ENCODE results near the gene SLC1A3. TPM values are rescaled to one million over a fixed set of nuclear protein-coding genes. Genes with fewer than 3 reads are reported as not detected.
"Not testable (repeated sequence)": the region's sequence is repeated elsewhere in the genome, so short reads cannot be mapped to it uniquely, and the experiment has no call there.

Gene SLC1A3
- total RNA-seq, 1 donor from 2014 or later, result 4.0 TPM

DNA sequence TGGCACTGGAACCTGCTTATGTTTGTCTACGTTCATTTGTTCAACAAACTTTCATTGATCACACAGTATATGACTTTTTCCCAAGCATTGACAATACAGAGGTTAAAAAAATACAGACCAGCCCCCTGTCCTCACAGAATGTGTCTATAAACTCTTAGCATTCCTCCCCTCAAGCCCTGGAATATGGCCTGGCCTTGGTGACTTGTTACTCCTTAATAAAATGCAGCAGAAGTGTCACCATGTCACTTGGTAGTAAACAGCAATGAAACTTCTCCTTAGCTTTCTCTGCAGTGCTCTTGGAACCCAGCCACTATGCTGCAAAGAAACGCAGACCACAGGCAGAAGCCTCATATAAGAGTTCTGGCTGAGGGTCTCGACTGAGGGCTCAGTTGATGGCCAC, 19.1 kb upstream of the SLC1A3 start:
- Mint-ChIP-seq H3K4me1 (ENCODE audit: unreplicated experiment) (no peaks in the 10 kb centered on the region), H3K27ac (ENCODE audit: unreplicated experiment) (no peak overlapping the region)

DNA sequence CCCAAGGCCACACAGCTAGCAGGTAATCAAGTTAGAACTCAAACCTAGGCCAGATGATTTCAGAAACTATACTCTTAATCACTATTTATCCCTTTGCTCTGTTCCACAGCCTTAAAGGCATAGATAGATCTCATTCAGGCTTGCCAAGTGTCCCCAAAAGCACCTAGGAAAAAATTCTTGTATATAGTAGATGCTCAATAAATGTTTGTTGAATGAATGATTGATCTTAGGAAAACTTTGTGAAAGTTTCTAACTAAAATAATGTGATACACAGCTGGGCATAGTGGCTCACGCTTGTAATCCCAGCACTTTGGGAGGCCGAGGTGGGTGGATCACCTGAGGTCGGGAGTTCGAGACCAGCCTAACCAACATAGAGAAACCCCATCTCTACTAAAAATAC, 16.7 kb upstream of the SLC1A3 start:
- not testable (repeated sequence) for H3K4me3 Mint-ChIP-seq (ENCODE audit: unreplicated experiment); H3K36me3 Mint-ChIP-seq (ENCODE audit: low read depth, unreplicated experiment)

More for the DNA sequence above, 19.1 kb upstream of the SLC1A3 start:
- Mint-ChIP-seq H3K36me3 (ENCODE audit: low read depth, unreplicated experiment) (no peaks in the 10 kb centered on the region), H3K4me3 (ENCODE audit: unreplicated experiment) (no peak overlapping the region), H3K27me3 (ENCODE audit: unreplicated experiment) (peaks cover 2% of the 10 kb centered on the region), H3K9me3 (ENCODE audit: unreplicated experiment) (no peaks in the 10 kb centered on the region)
- TF ChIP-seq, protein P1, sequence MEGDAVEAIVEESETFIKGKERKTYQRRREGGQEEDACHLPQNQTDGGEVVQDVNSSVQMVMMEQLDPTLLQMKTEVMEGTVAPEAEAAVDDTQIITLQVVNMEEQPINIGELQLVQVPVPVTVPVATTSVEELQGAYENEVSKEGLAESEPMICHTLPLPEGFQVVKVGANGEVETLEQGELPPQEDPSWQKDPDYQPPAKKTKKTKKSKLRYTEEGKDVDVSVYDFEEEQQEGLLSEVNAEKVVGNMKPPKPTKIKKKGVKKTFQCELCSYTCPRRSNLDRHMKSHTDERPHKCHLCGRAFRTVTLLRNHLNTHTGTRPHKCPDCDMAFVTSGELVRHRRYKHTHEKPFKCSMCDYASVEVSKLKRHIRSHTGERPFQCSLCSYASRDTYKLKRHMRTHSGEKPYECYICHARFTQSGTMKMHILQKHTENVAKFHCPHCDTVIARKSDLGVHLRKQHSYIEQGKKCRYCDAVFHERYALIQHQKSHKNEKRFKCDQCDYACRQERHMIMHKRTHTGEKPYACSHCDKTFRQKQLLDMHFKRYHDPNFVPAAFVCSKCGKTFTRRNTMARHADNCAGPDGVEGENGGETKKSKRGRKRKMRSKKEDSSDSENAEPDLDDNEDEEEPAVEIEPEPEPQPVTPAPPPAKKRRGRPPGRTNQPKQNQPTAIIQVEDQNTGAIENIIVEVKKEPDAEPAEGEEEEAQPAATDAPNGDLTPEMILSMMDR (IDR thresholded peaks at IDR 0.05; ENCODE audit: unreplicated experiment), result no peak
- no peak for DNase-seq (ENCODE audit: low spot score)

DNA sequence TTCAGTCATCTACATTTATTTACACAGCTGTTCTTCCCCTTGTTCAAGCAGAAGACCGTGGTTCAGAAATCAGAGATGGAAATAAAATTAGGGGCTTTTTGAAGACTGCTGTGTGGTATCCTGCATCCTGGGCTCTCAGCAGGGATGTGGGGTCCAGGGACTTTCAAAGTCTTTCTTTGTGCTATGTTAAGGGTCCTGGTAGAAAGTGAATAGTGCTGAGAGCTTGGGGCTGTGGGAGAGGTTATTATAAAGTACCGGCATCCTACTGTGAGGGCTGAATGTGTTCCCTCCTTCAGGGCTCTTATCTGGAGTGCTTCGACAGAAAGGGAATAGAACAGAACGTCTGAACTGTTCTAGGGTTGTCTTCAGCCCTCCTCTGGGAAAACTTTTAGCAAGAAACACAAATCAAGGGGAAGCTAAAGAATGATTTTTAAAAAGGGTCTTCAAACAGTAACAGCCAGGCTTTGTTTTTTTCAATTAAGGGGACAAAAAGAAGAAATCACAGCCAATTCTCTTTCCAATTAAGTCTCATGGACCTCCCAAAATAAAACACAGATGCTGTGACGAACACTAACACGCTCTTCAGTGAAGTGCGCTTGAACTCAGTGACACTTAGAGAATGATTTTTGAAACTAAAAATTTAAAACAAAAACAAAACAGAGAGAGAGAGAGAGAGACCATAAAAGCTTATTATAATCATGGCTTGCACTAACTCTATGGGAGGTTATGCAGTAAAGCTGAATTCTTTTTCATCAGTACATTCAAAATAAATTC, 15.7 kb upstream of the SLC1A3 start:
- DNase-seq (ENCODE audit: low spot score), result no peak
- Mint-ChIP-seq H3K4me1 (ENCODE audit: unreplicated experiment) (no peaks in the 10 kb centered on the region), H3K27ac (ENCODE audit: unreplicated experiment) (no peak overlapping the region), H3K36me3 (ENCODE audit: low read depth, unreplicated experiment) (no peaks in the 10 kb centered on the region), H3K9me3 (ENCODE audit: unreplicated experiment) (no peaks in the 10 kb centered on the region), H3K27me3 (ENCODE audit: unreplicated experiment) (no peaks in the 10 kb centered on the region), H3K4me3 (ENCODE audit: unreplicated experiment) (no peak overlapping the region)
- TF ChIP-seq, protein P1 (IDR thresholded peaks at IDR 0.05; ENCODE audit: unreplicated experiment), result no peak

More for the DNA sequence above, 16.7 kb upstream of the SLC1A3 start:
- not testable (repeated sequence) for H3K27ac Mint-ChIP-seq (ENCODE audit: unreplicated experiment); H3K9me3 Mint-ChIP-seq (ENCODE audit: unreplicated experiment); DNase-seq (ENCODE audit: low spot score); H3K27me3 Mint-ChIP-seq (ENCODE audit: unreplicated experiment); H3K4me1 Mint-ChIP-seq (ENCODE audit: unreplicated experiment)

DNA sequence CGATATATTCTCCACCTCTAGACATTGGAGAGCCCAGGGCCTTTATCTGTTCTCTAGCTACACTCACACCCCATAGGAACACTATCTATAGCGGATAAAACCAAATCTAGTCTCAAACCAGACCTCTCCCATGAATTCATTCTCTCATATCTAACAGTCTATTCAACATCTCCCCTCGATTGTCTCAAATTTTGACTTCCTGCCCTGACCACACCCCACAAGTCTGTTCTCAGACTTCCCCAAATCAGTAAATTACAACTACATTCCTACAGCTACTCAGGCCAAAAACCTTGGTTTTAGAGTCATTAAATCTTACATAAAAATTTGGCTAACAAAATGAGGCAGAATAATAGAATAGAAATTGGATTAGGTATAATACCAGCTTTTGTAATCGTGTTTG, 12.5 kb upstream of the SLC1A3 start:
- Mint-ChIP-seq H3K4me3 (ENCODE audit: unreplicated experiment) (no peak overlapping the region), H3K27me3 (ENCODE audit: unreplicated experiment) (no peaks in the 10 kb centered on the region), H3K27ac (ENCODE audit: unreplicated experiment) (no peak overlapping the region), H3K4me1 (ENCODE audit: unreplicated experiment) (no peaks in the 10 kb centered on the region), H3K9me3 (ENCODE audit: unreplicated experiment) (no peaks in the 10 kb centered on the region), H3K36me3 (ENCODE audit: low read depth, unreplicated experiment) (no peaks in the 10 kb centered on the region)
- TF ChIP-seq, protein P1 (IDR thresholded peaks at IDR 0.05; ENCODE audit: unreplicated experiment), result no peak
- no peak for DNase-seq (ENCODE audit: low spot score)

DNA sequence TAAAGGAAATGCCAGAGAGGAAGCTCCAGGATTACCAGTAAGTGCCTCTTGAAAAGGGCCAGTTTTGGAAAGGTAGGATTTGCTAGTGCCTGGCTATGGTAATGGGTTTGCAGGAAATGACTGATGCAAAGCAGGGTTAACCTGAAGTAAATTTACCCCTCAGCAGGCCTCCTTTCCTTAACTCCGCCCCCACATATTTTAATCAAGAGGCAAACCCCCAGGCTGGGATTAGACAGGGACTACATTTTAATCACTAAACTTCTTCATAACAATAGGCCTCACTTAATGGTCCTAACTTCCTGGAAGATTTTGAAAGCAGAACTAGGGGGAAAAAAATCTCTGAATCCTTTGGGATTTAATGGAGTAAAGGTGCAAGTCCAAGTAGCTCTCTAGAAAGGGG, 10.2 kb upstream of the SLC1A3 start:
- TF ChIP-seq, protein P1 (IDR thresholded peaks at IDR 0.05; ENCODE audit: unreplicated experiment), result no peak
- no peaks in the 10 kb centered on the region for H3K4me1 Mint-ChIP-seq (ENCODE audit: unreplicated experiment)
- H3K9me3 Mint-ChIP-seq (ENCODE audit: unreplicated experiment), result no peaks in the 10 kb centered on the region
- no peaks in the 10 kb centered on the region for H3K27me3 Mint-ChIP-seq (ENCODE audit: unreplicated experiment)
- H3K36me3 Mint-ChIP-seq (ENCODE audit: low read depth, unreplicated experiment), result no peaks in the 10 kb centered on the region
- DNase-seq (ENCODE audit: low spot score), result no peak
- no peak overlapping the region for H3K4me3 Mint-ChIP-seq (ENCODE audit: unreplicated experiment)
- H3K27ac Mint-ChIP-seq (ENCODE audit: unreplicated experiment), result no peak overlapping the region
